ENCODE measurements around the gene SLX9.

GRCh38 chr21:44996983-44997936 is 57.4 kb downstream of the SLX9 start:
- TF ChIP-seq CTCF (conservative IDR thresholded peaks at IDR 0.05; ENCODE audit: low read length) (no peak), EZH2phosphoT487 (IDR thresholded peaks at IDR 0.05; ENCODE audit: borderline replicate concordance, low read depth, low read length) (no peak)
